KOPT-K1 (cell line): ENCODE measurements around the gene PAQR6.

Experiments used
- H3K27ac ChIP-seq: fragments of 200-600 bp; sonication (generic); 2 replicates; pipeline ENCODE4 v1.5.1; 2016; ENCODE audit warnings: antibody characterized with exemption, mild to moderate bottlenecking, low read depth, low read length; ENCODE audit not compliant: poor library complexity, severe bottlenecking
- H3K36me3 ChIP-seq: fragments of 200-600 bp; sonication (generic); 2 replicates; pipeline ENCODE4 v1.5.1; 2017; ENCODE audit warnings: antibody characterized with exemption, mild to moderate bottlenecking, low read length, moderate library complexity; ENCODE audit not compliant: insufficient read depth
- H3K9me3 ChIP-seq: fragments of 200-600 bp; sonication (generic); 2 replicates; pipeline ENCODE4 v1.5.1; 2017; ENCODE audit warnings: antibody characterized with exemption, low read length, mild to moderate bottlenecking; ENCODE audit not compliant: insufficient read depth, poor library complexity, severe bottlenecking

The PAQR6 gene

GRCh38 chr1:156281281-156281680 is 33.4 kb upstream of the PAQR6 start:
- Histone ChIP-seq H3K9me3 (no peaks in the 10 kb centered on the region), H3K36me3 (peaks cover 43% of the 10 kb centered on the region), H3K27ac (peak overlapping the region; percentile 81)

DNA sequence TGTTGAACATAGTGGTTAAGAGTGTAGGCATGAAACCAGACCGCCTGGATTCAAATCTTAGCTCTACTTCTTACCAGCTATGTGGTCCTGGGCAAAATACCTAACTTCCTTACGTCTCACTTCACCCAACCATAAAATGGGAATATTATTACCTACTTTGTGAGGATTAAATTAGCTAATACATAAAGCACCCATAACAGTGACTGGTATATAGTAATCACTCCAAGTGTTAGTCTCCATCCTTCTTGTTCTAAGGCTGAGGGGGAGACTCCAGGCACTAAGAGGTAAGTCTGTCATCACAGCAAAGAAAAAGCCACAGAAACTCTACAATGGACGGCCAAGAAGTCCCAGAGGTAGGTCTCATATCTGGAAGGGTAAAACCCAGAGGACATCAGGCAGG is 32.0 kb upstream of the PAQR6 start:
- H3K36me3 ChIP-seq = peaks cover 57% of the 10 kb centered on the region
- no peaks in the 10 kb centered on the region for H3K9me3 ChIP-seq
- H3K27ac ChIP-seq = no peak overlapping the region

GRCh38 chr1:156276966-156277381 is 29.1 kb upstream of the PAQR6 start:
- H3K36me3 ChIP-seq = peaks cover 85% of the 10 kb centered on the region
- H3K27ac ChIP-seq = no peak overlapping the region
- no peaks in the 10 kb centered on the region for H3K9me3 ChIP-seq

DNA sequence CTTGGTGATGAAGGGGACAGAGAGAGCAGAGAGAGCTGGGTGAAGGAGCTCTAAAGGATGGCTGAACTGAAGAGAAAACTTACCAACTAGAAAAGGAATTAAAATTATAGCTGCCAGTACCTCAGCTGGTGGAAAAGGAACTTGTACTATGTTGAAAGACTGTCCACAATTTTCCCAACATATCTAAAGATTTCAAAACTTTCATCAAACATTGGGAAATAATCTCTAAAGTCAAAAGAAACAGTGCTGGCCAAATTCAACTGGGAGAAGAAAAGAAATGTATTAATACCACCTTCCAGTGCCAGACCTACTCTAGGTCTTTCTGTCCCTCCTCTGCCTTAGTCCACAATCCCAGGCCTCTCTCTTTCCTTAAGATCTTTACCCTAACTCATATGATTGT is 28.7 kb upstream of the PAQR6 start:
- Histone ChIP-seq H3K9me3 (no peaks in the 10 kb centered on the region), H3K27ac (no peak overlapping the region), H3K36me3 (peaks cover 90% of the 10 kb centered on the region)

DNA sequence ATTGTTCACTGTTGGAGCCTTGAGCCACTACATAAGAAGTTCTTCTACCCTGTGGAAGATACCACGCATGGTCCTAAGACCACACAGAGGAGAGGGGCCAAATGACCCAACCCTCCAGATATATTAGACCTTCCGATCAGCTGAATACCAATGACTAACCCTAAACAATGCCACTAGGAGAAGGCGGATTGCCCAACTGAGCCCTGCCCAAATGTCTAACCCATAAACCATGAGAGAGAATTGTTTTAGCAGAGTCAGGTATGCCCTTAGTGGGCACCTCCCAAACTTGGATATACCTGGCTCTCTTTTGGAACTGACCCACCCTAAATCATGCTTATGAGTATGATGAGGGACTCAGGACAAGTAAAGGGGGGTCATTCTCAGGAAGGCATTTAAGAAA is 22.5 kb upstream of the PAQR6 start:
- no peak overlapping the region for H3K27ac ChIP-seq
- H3K9me3 ChIP-seq = no peaks in the 10 kb centered on the region
- H3K36me3 ChIP-seq = peaks cover 100% of the 10 kb centered on the region

GRCh38 chr1:156268336-156268735 is 20.5 kb upstream of the PAQR6 start:
- peaks cover 100% of the 10 kb centered on the region for H3K36me3 ChIP-seq
- no peaks in the 10 kb centered on the region for H3K9me3 ChIP-seq
- H3K27ac ChIP-seq = no peak overlapping the region

DNA sequence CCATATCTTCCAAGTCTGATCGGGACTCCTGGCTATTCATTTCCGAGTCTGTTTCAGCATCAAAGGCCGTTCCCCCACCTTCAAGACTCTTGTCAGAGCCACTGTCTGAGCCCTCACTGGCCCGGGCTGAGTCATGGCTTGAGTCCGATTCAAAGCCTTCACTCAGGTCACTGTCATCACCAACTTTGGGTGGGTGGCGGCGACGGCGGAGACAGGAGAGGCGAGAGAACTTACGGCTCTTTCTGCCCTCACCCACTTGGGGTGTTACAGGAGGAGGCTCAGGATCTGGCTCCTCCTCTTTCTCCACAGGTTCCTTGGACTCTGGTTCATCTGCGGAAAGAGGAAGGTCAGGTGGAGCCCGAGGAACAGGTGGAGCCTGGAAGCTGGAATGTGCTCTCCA is 18.2 kb upstream of the PAQR6 start:
- H3K36me3 ChIP-seq = peaks cover 100% of the 10 kb centered on the region
- H3K27ac ChIP-seq = no peak overlapping the region
- no peaks in the 10 kb centered on the region for H3K9me3 ChIP-seq

GRCh38 chr1:156263288-156263655 is 15.4 kb upstream of the PAQR6 start:
- Histone ChIP-seq H3K27ac (no peak overlapping the region), H3K36me3 (peaks cover 100% of the 10 kb centered on the region), H3K9me3 (no peaks in the 10 kb centered on the region)

GRCh38 chr1:156262461-156263287 is 14.8 kb upstream of the PAQR6 start:
- Histone ChIP-seq H3K9me3 (no peaks in the 10 kb centered on the region), H3K27ac (no peak overlapping the region), H3K36me3 (peaks cover 100% of the 10 kb centered on the region)

DNA sequence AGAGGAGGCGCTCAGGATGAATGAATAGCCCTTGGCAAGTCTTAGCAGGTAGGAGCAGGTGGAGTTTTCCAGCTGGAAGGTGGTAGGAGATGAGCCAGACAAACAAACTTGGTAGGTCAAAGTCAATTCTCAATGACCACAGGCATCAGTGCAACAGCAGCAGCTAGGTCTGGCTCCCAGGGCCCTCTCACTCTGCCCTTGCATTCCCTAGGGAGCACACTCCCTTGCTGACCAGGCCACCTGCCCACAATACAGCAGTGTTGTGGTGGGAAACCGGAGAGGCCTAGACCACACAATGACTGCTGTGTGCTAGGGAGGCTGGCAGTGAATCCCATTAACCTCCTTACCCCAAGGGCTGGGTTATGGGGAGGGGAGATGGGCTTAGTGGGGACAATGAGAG is 13.0 kb upstream of the PAQR6 start:
- Histone ChIP-seq H3K36me3 (peaks cover 100% of the 10 kb centered on the region), H3K27ac (no peak overlapping the region), H3K9me3 (no peaks in the 10 kb centered on the region)

GRCh38 chr1:156259805-156260204 is 11.9 kb upstream of the PAQR6 start:
- H3K36me3 ChIP-seq = peaks cover 98% of the 10 kb centered on the region
- no peak overlapping the region for H3K27ac ChIP-seq
- H3K9me3 ChIP-seq = no peaks in the 10 kb centered on the region

DNA sequence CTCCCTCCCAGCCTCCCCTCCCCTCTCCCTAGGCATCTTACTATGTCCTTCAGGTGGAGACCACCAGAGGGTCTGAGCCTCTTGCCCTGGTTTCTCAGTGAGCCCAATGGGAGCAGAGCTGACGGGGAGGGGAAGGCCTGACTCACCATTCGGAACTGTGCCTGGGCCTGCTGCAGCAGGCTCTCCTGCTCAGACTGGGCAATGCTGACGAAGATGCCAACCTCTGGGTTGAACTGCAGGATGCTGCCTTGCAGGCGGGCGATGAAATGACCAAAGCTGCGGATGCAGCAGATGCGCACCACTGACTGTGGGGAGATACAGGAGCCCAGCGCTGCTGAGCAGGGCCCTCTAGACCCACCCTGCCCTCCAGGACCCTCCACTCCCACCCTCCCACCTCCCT is 11.0 kb upstream of the PAQR6 start:
- H3K27ac ChIP-seq = no peak overlapping the region
- H3K9me3 ChIP-seq = no peaks in the 10 kb centered on the region
- H3K36me3 ChIP-seq = peaks cover 98% of the 10 kb centered on the region

- no peaks in the 10 kb centered on the region for H3K9me3 ChIP-seq
- peaks cover 98% of the 10 kb centered on the region for H3K36me3 ChIP-seq
- peak overlapping the region; percentile 56 for H3K27ac ChIP-seq
Observed at GRCh38 chr1:156257711-156258110, 9.9 kb upstream of the PAQR6 start.

DNA sequence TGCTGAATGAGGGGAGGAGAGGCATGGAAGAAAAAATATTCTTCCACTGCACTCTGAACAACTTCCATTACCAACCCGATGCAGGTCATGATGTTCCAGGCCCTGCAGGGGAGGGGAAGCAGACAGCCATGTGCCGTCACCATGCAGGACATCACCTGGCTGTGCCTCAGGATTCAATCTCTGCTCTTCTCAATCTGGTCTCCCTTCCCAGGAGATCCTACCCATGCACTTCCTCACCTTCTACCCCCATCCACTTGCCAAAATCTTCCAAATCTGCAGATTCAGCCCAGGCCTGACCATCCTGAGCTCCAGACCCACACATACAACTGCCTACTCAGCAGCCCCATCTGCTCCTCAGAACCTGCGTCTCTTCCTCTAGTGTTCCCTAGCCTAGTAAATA is 5.8 kb upstream of the PAQR6 start:
- Histone ChIP-seq H3K36me3 (peaks cover 98% of the 10 kb centered on the region), H3K27ac (no peak overlapping the region)

GRCh38 chr1:156251527-156251926 is 3.7 kb upstream of the PAQR6 start:
- peak overlapping the region; percentile 64 for H3K27ac ChIP-seq
- H3K9me3 ChIP-seq = no peaks in the 10 kb centered on the region
- H3K36me3 ChIP-seq = peaks cover 87% of the 10 kb centered on the region

More for the DNA sequence above, 5.8 kb upstream of the PAQR6 start:
- no peaks in the 10 kb centered on the region for H3K9me3 ChIP-seq

- Histone ChIP-seq H3K36me3 (peaks cover 70% of the 10 kb centered on the region), H3K9me3 (no peaks in the 10 kb centered on the region), H3K27ac (no peak overlapping the region)
Observed at GRCh38 chr1:156249593-156249992, 1.7 kb upstream of the PAQR6 start.
